Epithelial cell of esophagus (primary cell): Measurements from ENCODE around the gene BIN1.
A peak's percentile ranks its signal among the peaks of the same experiment; 100 is the strongest.

ENCODE experiments used
- DNase-seq: peaks from one replicate; pipeline ENCODE4 v3.0.0; 2010; ENCODE audit warnings: low read depth
- H3K4me3 ChIP-seq: 2 replicates; pipeline ENCODE4 v1.5.1; 2011; ENCODE audit warnings: mild to moderate bottlenecking, low read length, control low read depth
- TF ChIP-seq, protein P1 (sequence below): IDR thresholded peaks from 2 replicates; pipeline ENCODE4 v1.5.1; 2011; ENCODE audit warnings: low read depth, mild to moderate bottlenecking, low read length, control low read depth, inconsistent platforms; ENCODE audit not compliant: insufficient read depth; ENCODE audit errors: missing control alignments

The BIN1 gene

GRCh38 chr2:127134833-127135830 lies 28.2 kb upstream of the BIN1 start:
- TF ChIP-seq, protein P1, sequence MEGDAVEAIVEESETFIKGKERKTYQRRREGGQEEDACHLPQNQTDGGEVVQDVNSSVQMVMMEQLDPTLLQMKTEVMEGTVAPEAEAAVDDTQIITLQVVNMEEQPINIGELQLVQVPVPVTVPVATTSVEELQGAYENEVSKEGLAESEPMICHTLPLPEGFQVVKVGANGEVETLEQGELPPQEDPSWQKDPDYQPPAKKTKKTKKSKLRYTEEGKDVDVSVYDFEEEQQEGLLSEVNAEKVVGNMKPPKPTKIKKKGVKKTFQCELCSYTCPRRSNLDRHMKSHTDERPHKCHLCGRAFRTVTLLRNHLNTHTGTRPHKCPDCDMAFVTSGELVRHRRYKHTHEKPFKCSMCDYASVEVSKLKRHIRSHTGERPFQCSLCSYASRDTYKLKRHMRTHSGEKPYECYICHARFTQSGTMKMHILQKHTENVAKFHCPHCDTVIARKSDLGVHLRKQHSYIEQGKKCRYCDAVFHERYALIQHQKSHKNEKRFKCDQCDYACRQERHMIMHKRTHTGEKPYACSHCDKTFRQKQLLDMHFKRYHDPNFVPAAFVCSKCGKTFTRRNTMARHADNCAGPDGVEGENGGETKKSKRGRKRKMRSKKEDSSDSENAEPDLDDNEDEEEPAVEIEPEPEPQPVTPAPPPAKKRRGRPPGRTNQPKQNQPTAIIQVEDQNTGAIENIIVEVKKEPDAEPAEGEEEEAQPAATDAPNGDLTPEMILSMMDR = no peak
- DNase-seq = peak; percentile 38
- no peak overlapping the region for H3K4me3 ChIP-seq

GRCh38 chr2:127134235-127134634 lies 27.3 kb upstream of the BIN1 start:
- no peak for DNase-seq
- no peak overlapping the region for H3K4me3 ChIP-seq
- TF ChIP-seq, protein P1 = no peak

- TF ChIP-seq, protein P1 = no peak
- DNase-seq = no peak
- H3K4me3 ChIP-seq = no peak overlapping the region
These were observed 26.8 kb upstream of the BIN1 start for GRCh38 chr2:127133793-127134192.

GRCh38 chr2:127130421-127130820 lies 23.5 kb upstream of the BIN1 start:
- no peak for DNase-seq
- H3K4me3 ChIP-seq = no peak overlapping the region
- TF ChIP-seq, protein P1 = no peak

GRCh38 chr2:127129937-127130336 lies 23.0 kb upstream of the BIN1 start:
- DNase-seq = no peak
- no peak overlapping the region for H3K4me3 ChIP-seq
- TF ChIP-seq, protein P1 = no peak

GRCh38 chr2:127128445-127128904 lies 21.5 kb upstream of the BIN1 start:
- H3K4me3 ChIP-seq = no peak overlapping the region

More at GRCh38 chr2:127128445-127128904, 21.5 kb upstream of the BIN1 start:
- peak; percentile 35 for DNase-seq
- TF ChIP-seq, protein P1 = no peak
